IMR-90 (cell line): Measurements from ENCODE around the gene SREBF2. TPM values are rescaled to one million over a fixed set of nuclear protein-coding genes. Genes with fewer than 3 reads are reported as not detected.

ENCODE experiments used
- ATAC-seq: fragments of 200-7000 bp; cut with Tn5 transposase; 2 replicates; pipeline ENCODE4 v1.9.1; 2020; ENCODE audit warnings: low read depth, mild to moderate bottlenecking, moderate library complexity
- BruUV-seq: library from RNA; stranded (reverse); fragments of 400-500 nt; replicated peaks from 2 replicates; lab custom pipeline; 2021; lab: Mats Ljungman, UMichigan
- CTCF ChIA-PET: fragments of 300-600 bp; formaldehyde crosslinking; extraction: SDS; loops from one replicate; lab custom pipeline; 2021; ENCODE audit warnings: antibody characterized with exemption; lab: Yijun Ruan, JAX
- POLR2A ChIA-PET: fragments of 300-600 bp; sonication (Branson Sonifier 250); formaldehyde crosslinking; loops from one replicate; lab custom pipeline; 2022; ENCODE audit warnings: antibody characterized with exemption; ENCODE audit not compliant: unreplicated experiment; lab: Charles Lee
- DNase-seq: peaks from one replicate; pipeline ENCODE4 v3.0.0; 2013
- H2AFZ ChIP-seq: replicated peaks from 2 replicates; pipeline ENCODE3; 2013; ENCODE audit warnings: low read length, mild to moderate bottlenecking; ENCODE audit not compliant: poor library complexity
- H2AK5ac ChIP-seq: 2 replicates; pipeline ENCODE4 v1.6.1; 2013; ENCODE audit warnings: low read depth, low read length, inconsistent platforms
- H2AK9ac ChIP-seq: replicated peaks from 2 replicates; pipeline ENCODE3; 2013; ENCODE audit warnings: mild to moderate bottlenecking, low read depth, low read length, moderate library complexity; ENCODE audit not compliant: poor library complexity
- H2BK120ac ChIP-seq: 2 replicates; pipeline ENCODE4 v1.6.1; 2013; ENCODE audit warnings: low read depth, low read length, inconsistent platforms
- H2BK15ac ChIP-seq: 3 replicates; pipeline ENCODE4 v1.6.1; 2013; ENCODE audit warnings: low read depth, low read length, inconsistent platforms
- H2BK20ac ChIP-seq: 2 replicates; pipeline ENCODE4 v1.6.1; 2013; ENCODE audit warnings: low read depth, mild to moderate bottlenecking, inconsistent platforms, low read length, moderate library complexity
- H2BK5ac ChIP-seq: 2 replicates; pipeline ENCODE4 v1.6.1; 2013; ENCODE audit warnings: mild to moderate bottlenecking, low read depth, low read length, inconsistent platforms; ENCODE audit not compliant: poor library complexity, severe bottlenecking
- H3K14ac ChIP-seq: replicated peaks from 2 replicates; pipeline ENCODE4 v1.6.1; 2013; ENCODE audit warnings: low read depth, low read length, inconsistent platforms
- H3K18ac ChIP-seq: 2 replicates; pipeline ENCODE4 v1.6.1; 2013; ENCODE audit warnings: low read depth, low read length, control low read depth
- H3K23ac ChIP-seq: 2 replicates; pipeline ENCODE4 v1.6.1; 2013; ENCODE audit warnings: low read depth, low read length, inconsistent platforms
- H3K27ac ChIP-seq: 2 replicates; pipeline ENCODE4 v1.5.1; 2013; ENCODE audit warnings: mild to moderate bottlenecking, control low read depth, low read length; ENCODE audit not compliant: insufficient read depth
- H3K27me3 ChIP-seq: 2 replicates; pipeline ENCODE4 v1.6.1; 2013; ENCODE audit warnings: low read length; ENCODE audit not compliant: control insufficient read depth, insufficient read depth
- H3K36me3 ChIP-seq: 2 replicates; pipeline ENCODE4 v1.6.1; 2013; ENCODE audit warnings: low read length, mixed read lengths; ENCODE audit not compliant: control insufficient read depth, insufficient read depth
- H3K4ac ChIP-seq: 2 replicates; pipeline ENCODE4 v1.6.1; 2013; ENCODE audit warnings: low read depth, low read length, inconsistent platforms
- H3K4me1 ChIP-seq: 2 replicates; pipeline ENCODE4 v1.6.1; 2013; ENCODE audit warnings: low read length, mixed read lengths; ENCODE audit not compliant: control insufficient read depth, insufficient read depth
- H3K4me2 ChIP-seq: 2 replicates; pipeline ENCODE4 v1.6.1; 2013; ENCODE audit warnings: low read depth, mild to moderate bottlenecking, control low read depth, low read length, moderate library complexity
- H3K4me3 ChIP-seq: 2 replicates; pipeline ENCODE4 v1.5.1; 2013; ENCODE audit warnings: low read depth, mild to moderate bottlenecking, control low read depth, low read length, moderate library complexity; ENCODE audit not compliant: insufficient read depth
- H3K56ac ChIP-seq: 2 replicates; pipeline ENCODE4 v1.6.1; 2013; ENCODE audit warnings: low read length, inconsistent platforms; ENCODE audit not compliant: insufficient read depth; ENCODE audit errors: extremely low read depth
- H3K79me1 ChIP-seq, 2 experiments: 2 replicates each; pipeline ENCODE4 v1.6.1; 2013; ENCODE audit warnings: low read length in 2 of 2, inconsistent platforms in 1 of 2, low read depth in 1 of 2
- H3K9ac ChIP-seq: 2 replicates; pipeline ENCODE4 v1.6.1; 2013; ENCODE audit warnings: low read depth, low read length, control low read depth
- H3K9me1 ChIP-seq: 2 replicates; pipeline ENCODE4 v1.6.1; 2013; ENCODE audit warnings: low read length, inconsistent platforms; ENCODE audit not compliant: insufficient read depth
- H3K9me3 ChIP-seq: 2 replicates; pipeline ENCODE4 v1.6.1; 2013; ENCODE audit warnings: low read length; ENCODE audit not compliant: control insufficient read depth, insufficient read depth
- H4K20me1 ChIP-seq: 2 replicates; pipeline ENCODE4 v1.6.1; 2013; ENCODE audit warnings: low read length, inconsistent platforms; ENCODE audit not compliant: insufficient read depth
- H4K5ac ChIP-seq: 2 replicates; pipeline ENCODE4 v1.6.1; 2013; ENCODE audit warnings: mild to moderate bottlenecking, low read depth, low read length, control low read depth
- H4K8ac ChIP-seq, 2 experiments: 2 replicates each; pipeline ENCODE4 v1.6.1; 2013; ENCODE audit warnings: low read depth in 2 of 2, low read length in 2 of 2, control low read depth in 1 of 2, inconsistent platforms in 1 of 2
- H4K91ac ChIP-seq: 2 replicates; pipeline ENCODE4 v1.6.1; 2013; ENCODE audit warnings: low read depth, low read length, inconsistent platforms; ENCODE audit not compliant: insufficient read depth
- BHLHE40 ChIP-seq: fragments of 150-350 bp; IDR thresholded peaks from 2 replicates; pipeline ENCODE4 v1.6.1; 2016; ENCODE audit warnings: mild to moderate bottlenecking, low read depth, low read length
- CEBPB ChIP-seq: IDR thresholded peaks from 2 replicates; pipeline ENCODE4 v1.6.1; 2012; ENCODE audit warnings: low read depth, low read length, improper control_type of control experiment
- CHD1 ChIP-seq: IDR thresholded peaks from 2 replicates; pipeline ENCODE4 v1.6.1; 2012; ENCODE audit warnings: low read depth, low read length, improper control_type of control experiment
- CTCF ChIP-seq: conservative IDR thresholded peaks from 2 replicates; pipeline ENCODE4 v1.5.1; 2012; ENCODE audit warnings: mild to moderate bottlenecking, low read depth, low read length, improper control_type of control experiment
- ELK1 ChIP-seq: fragments of 150-350 bp; IDR thresholded peaks from 2 replicates; pipeline ENCODE4 v1.6.1; 2016; ENCODE audit warnings: low read depth, mild to moderate bottlenecking, low read length, moderate library complexity, borderline replicate concordance
- FOS ChIP-seq: fragments of 150-350 bp; IDR thresholded peaks from 2 replicates; pipeline ENCODE4 v1.6.1; 2016; ENCODE audit warnings: low read depth, low read length
- MAFK ChIP-seq: IDR thresholded peaks from 2 replicates; pipeline ENCODE4 v1.6.1; 2012; ENCODE audit warnings: low read depth, low read length, improper control_type of control experiment
- MAZ ChIP-seq: IDR thresholded peaks from 2 replicates; pipeline ENCODE4 v1.6.1; 2012; ENCODE audit warnings: low read depth, mild to moderate bottlenecking, low read length, improper control_type of control experiment, moderate library complexity, borderline replicate concordance
- MXI1 ChIP-seq: IDR thresholded peaks from 2 replicates; pipeline ENCODE4 v1.6.1; 2012; ENCODE audit warnings: low read depth, mild to moderate bottlenecking, low read length, moderate library complexity, borderline replicate concordance
- NFE2L2 ChIP-seq: fragments of 150-350 bp; IDR thresholded peaks from 2 replicates; pipeline ENCODE4 v1.6.1; 2016; ENCODE audit warnings: low read depth, mild to moderate bottlenecking, low read length
- POLR2A ChIP-seq: IDR thresholded peaks from 2 replicates; pipeline ENCODE4 v1.6.1; 2012; ENCODE audit warnings: mild to moderate bottlenecking, low read depth, low read length
- RAD21 ChIP-seq: IDR thresholded peaks from 2 replicates; pipeline ENCODE4 v1.6.1; 2012; ENCODE audit warnings: low read length, improper control_type of control experiment
- RCOR1 ChIP-seq: IDR thresholded peaks from 2 replicates; pipeline ENCODE4 v1.6.1; 2012; ENCODE audit warnings: mild to moderate bottlenecking, low read length, improper control_type of control experiment; ENCODE audit not compliant: insufficient replicate concordance
- RFX5 ChIP-seq: IDR thresholded peaks from 2 replicates; pipeline ENCODE4 v1.8.0; 2012; ENCODE audit warnings: low read depth, mild to moderate bottlenecking, low read length, moderate library complexity
- SMC3 ChIP-seq: fragments of 150-350 bp; IDR thresholded peaks from 2 replicates; pipeline ENCODE4 v1.6.1; 2016; ENCODE audit warnings: low read depth, mild to moderate bottlenecking, antibody characterized with exemption, low read length, moderate library complexity
- WGBS, 2 experiments: methylation state at CpG; one replicate each; pipeline versions ENCODE4 v1.1.5 to v1.1.7; 2013; ENCODE audit warnings: missing lambda C conversion rate in 2 of 2; ENCODE audit not compliant: insufficient read length in 1 of 2; ENCODE audit errors: extremely low coverage in 2 of 2; 5-methylcytosine and 5-hydroxymethylcytosine counted together
- dilution Hi-C: fragments of 300-500 bp; cut with HindIII; formaldehyde crosslinking; loops from one replicate; pipeline ENCODE4 v1.14.3; 2018; ENCODE audit warnings: low sequenced_read_pairs; ENCODE audit not compliant: unreplicated experiment
- in situ Hi-C: fragments of 300-500 bp; cut with MboI; formaldehyde crosslinking; loops from 3 replicates; pipeline ENCODE4 v1.14.3; 2019; ENCODE audit warnings: low sequenced_read_pairs, inconsistent platforms, mixed read lengths
- intact Hi-C: fragments of 100-400 bp; cut with micrococcal nuclease; formaldehyde crosslinking; loops from 2 replicates; pipeline ENCODE4 v1.10.0; 2022
- polyA plus RNA-seq, 3 experiments: library from polyadenylated mRNA; depleted of rRNA; stranded (reverse); fragments of >200 nt; gene quantifications; 2 replicates each; pipeline ENCODE4 v1.2.3, GENCODE V29; 2012; ENCODE audit warnings: low replicate concordance in 1 of 3
- total RNA-seq: library from RNA; depleted of rRNA; stranded (reverse); fragments of >200 nt; gene quantifications from 2 replicates; pipeline ENCODE4 v1.2.3, GENCODE V29; 2012
- TF ChIP-seq, protein P1 (sequence below): fragments of 150-350 bp; IDR thresholded peaks from 2 replicates; pipeline ENCODE4 v1.6.1; 2017; ENCODE audit warnings: mild to moderate bottlenecking, antibody characterized with exemption, low read length, low read depth

SREBF2 gene
- total and polyA plus RNA-seq, 2 of the 4 experiments (the other 2 are of a cell fraction) = 8.1 to 47.4 TPM

- in situ Hi-C loops (no loop called here), intact Hi-C loops (no loop called here), dilution Hi-C loops (no loop called here)
- H3K9me1 ChIP-seq = no peaks in the 10 kb centered on the region
- H3K23ac ChIP-seq = no peak overlapping the region
- H3K27ac ChIP-seq = no peak overlapping the region
- no peak overlapping the region for H4K91ac ChIP-seq
- no peak overlapping the region for H3K14ac ChIP-seq
- no peak for DNase-seq
- H4K20me1 ChIP-seq = no peaks in the 10 kb centered on the region; the same call in 1 of the 2 replicates
- POLR2A ChIA-PET = no interaction called here
- no CpG with 5 or more reads among the region's 2 CpGs for WGBS, 2 experiments
- no peaks in the 10 kb centered on the region for H3K4me1 ChIP-seq
- no peak overlapping the region for H3K4ac ChIP-seq
- no peaks in the 10 kb centered on the region for H3K36me3 ChIP-seq
- BruUV-seq = no TSS peak
- H2BK120ac ChIP-seq = no peak overlapping the region
- no peak overlapping the region for H2BK20ac ChIP-seq
- no peaks in the 10 kb centered on the region for H3K79me1 ChIP-seq
- no peak overlapping the region for H3K56ac ChIP-seq
- no peak overlapping the region for H3K4me3 ChIP-seq
- H3K9ac ChIP-seq = no peak overlapping the region
- H3K18ac ChIP-seq = no peak overlapping the region
- no peak for ATAC-seq
- H4K8ac ChIP-seq = no peak overlapping the region
- TF ChIP-seq RCOR1 (no peak), CHD1 (no peak), POLR2A (no peak), BHLHE40 (no peak), RFX5 (no peak), MAFK (no peak), RAD21 (no peak), NFE2L2 (no peak), MXI1 (no peak), SMC3 (no peak), FOS (no peak), CEBPB (no peak), ELK1 (no peak), CTCF (no peak), MAZ (no peak)
- TF ChIP-seq, protein P1, sequence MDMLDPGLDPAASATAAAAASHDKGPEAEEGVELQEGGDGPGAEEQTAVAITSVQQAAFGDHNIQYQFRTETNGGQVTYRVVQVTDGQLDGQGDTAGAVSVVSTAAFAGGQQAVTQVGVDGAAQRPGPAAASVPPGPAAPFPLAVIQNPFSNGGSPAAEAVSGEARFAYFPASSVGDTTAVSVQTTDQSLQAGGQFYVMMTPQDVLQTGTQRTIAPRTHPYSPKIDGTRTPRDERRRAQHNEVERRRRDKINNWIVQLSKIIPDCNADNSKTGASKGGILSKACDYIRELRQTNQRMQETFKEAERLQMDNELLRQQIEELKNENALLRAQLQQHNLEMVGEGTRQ = no peak
- H2BK15ac ChIP-seq = no peak overlapping the region
- H2AK5ac ChIP-seq = no peak overlapping the region
- no peak overlapping the region for H3K4me2 ChIP-seq
- H2BK5ac ChIP-seq = no peak overlapping the region
- H2AK9ac ChIP-seq = no peak overlapping the region
- H2AFZ ChIP-seq = no peak overlapping the region
- no peaks in the 10 kb centered on the region for H3K27me3 ChIP-seq
- CTCF ChIA-PET = no interaction called here
- no peak overlapping the region for H4K5ac ChIP-seq
- no peaks in the 10 kb centered on the region for H3K9me3 ChIP-seq
Measured at GRCh38 chr22:41952713-41953112, 119.8 kb downstream of the SREBF2 start.
